T-helper 2 cell treated with Interferon-gamma antibody and Interleukin-4, amounts not matched to agents 100 ng/mL and 5 ng/mL, for 36 hours (primary cell): Measurements from ENCODE around the gene RBBP7. TPM values are rescaled to one million over a fixed set of nuclear protein-coding genes. Genes with fewer than 3 reads are reported as not detected.

Experiments used
- intact Hi-C: fragments of 100-400 bp; cut with micrococcal nuclease; formaldehyde crosslinking; loops from one replicate; pipeline ENCODE4 v1.15.1; 2023
- total RNA-seq: library from RNA; stranded (reverse); gene quantifications from 2 replicates; pipeline ENCODE4 v1.2.3, GENCODE V29; 2022

Gene RBBP7
- 140 and 151 TPM in 2 replicates for total RNA-seq

GRCh38 chrX:16870095-16870861 is at the start of gene RBBP7:
Gene RBBP7, minus strand, starts transcription at chrX:16870362. Its CDS starts 309 bp downstream, at chrX:16870053.
- intact Hi-C loops, result loop anchor here (1.0 to 5.0 kb wide), 6 partner anchors 12 to 1998 kb away; partner anchors contain the start of genes FANCB, MOSPD2, SCML1 and SYAP1

GRCh38 chrX:16918979-16919378 is 48.8 kb upstream of the RBBP7 start:
- intact Hi-C loops, result no loop called here

DNA sequence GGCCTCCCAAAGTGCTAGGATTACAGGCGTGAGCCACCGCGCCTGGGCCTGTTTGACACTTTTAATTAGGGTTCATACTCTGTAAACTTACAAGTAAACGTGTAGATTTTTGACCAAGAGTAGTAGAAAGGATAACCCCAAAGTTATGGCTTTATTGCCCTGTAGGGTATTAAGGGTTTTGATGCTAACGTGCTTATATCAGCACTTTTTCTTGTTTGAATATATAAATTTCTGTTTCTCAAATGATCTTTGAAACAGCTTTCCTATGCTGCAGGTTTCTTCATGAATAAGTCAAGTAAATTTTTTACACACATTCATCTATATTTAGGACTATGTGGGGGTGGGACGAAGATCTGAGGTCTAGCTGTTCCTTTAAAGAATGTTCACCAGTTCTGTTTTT is 47.0 kb upstream of the RBBP7 start:
- intact Hi-C loops, result no loop called here

GRCh38 chrX:16916561-16916960 is 46.4 kb upstream of the RBBP7 start:
- intact Hi-C loops, result no loop called here

- intact Hi-C loops, result no loop called here
Observed at GRCh38 chrX:16914058-16914457, 43.9 kb upstream of the RBBP7 start.

GRCh38 chrX:16910376-16910775 is 40.2 kb upstream of the RBBP7 start:
- intact Hi-C loops, result no loop called here

DNA sequence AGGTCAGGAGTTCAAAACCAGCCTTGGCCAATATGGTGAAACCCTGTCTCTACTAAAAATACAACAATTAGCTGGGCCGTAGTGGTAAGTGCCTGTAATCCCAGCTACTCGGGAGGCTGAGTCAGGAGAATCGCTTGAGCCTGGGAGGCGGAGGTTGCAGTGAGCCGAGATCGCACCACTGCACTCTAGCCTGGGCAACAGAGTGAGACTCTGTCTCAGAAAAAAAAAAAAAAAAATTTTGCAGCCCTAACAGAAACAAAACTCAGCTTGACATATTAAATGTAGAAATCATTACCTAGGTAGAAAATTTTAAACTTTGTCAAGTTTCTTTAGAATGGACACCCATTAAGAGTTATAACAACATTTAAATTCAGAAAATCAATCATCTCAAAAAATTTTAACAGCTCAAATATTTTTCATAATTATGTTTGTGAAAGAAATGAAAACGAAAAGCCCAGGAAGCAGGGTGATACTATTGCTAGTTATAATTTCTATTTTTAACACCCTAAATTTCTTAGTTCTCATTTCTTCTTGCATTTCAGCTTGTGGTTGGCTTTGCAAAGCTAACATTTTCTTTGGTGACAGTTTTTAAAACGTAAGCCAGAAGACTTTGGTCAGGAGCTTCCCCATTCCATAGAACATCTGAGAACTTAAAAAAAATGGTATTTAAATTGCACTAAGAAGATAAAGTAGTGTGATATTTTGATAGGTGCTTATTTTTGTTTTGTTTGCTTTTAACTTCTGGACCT is 33.3 kb upstream of the RBBP7 start:
- intact Hi-C loops, result no loop called here

DNA sequence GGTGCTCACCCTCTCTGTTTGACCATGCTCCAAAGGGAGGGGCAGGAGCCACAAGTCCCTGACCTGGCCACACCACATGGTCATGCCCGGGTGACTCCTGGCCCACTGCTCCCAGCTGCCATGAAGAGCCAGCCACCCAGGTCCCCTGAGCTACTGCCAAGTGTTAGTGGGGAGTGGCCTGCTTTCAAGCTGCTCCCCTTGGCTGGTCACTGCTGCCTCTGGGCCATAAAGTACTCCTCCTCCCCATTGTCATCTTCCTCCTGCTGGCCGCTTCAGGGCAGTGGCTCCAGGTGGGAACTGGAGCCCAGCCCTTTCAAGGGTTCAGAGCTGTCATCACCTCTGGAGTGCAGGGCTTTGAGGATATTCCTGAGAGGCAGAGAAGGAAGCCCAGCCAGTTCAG is 27.3 kb upstream of the RBBP7 start:
- intact Hi-C loops, result no loop called here

GRCh38 chrX:16892504-16893362 is 22.6 kb upstream of the RBBP7 start:
- intact Hi-C loops, result loop anchor here (2.0 to 5.0 kb wide), 2 partner anchors 55 to 66 kb away; partner anchors contain the start of gene REPS2

GRCh38 chrX:16885628-16886027 is 15.5 kb upstream of the RBBP7 start:
- intact Hi-C loops, result no loop called here

DNA sequence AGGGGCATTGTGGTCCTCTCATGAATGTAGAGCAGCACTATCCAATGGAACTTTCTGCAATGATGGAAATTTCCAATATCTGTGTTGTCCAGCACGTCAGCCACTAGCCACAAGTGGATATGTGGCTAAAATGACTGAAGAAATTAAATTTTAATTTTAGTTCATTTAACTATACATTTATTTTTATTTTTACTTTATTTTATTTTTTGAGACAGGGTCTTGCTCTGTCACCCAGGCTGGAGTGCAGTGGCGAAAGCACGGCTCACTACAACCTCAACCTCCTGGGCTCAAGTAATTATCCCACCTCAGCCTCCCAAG is 13.3 kb upstream of the RBBP7 start:
- intact Hi-C loops, result loop anchor here (2.0 to 5.0 kb wide), 2 partner anchors 56 to 163 kb away; no protein-coding TSS in a partner anchor

DNA sequence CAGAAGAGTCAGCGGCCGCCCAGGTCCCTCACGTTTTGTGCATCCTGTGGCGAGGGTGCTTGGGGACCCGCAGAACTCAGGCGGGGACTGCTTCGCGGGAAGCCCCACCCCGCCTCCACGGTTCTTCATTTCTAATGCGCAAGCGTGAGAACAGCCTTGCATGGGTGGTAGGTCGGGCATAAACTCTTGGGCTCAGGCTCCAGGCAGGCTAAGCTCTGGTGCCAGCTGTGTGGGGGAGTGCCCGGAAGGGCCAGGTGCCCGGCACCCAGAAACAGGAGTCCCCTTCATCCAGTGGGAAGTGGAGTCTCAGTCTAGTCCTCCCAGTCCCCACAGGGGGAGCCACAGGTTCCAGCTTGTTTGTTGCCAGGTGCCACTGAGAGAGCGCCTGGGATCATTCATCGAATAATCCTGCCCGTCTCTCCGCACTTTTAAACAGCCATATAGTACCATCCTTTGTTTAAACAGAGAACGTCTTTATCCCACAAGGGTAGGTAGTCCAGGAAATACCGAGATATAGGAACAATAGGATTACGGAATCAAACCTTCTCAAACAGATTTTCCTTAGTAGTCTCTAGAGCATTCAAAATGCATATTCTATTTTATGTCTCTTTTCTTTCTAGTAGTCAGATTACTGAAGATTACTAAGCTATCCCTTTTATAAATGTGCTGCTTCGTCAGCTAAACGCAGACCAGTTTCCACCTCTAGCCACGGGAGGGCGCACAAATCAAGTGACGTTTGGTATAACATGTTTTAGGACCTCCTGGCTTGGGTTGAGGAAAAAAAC is 12.7 kb upstream of the RBBP7 start:
- intact Hi-C loops, result loop anchor here (1.0 to 5.0 kb wide), 3 partner anchors 13 to 164 kb away; partner anchors contain the start of gene RBBP7

- intact Hi-C loops, result loop anchor here (1.0 to 5.0 kb wide), 3 partner anchors 12 to 165 kb away; partner anchors contain the start of gene RBBP7
Observed at GRCh38 chrX:16882169-16882568, 12.0 kb upstream of the RBBP7 start.

- intact Hi-C loops, result no loop called here
Observed at GRCh38 chrX:16876696-16877095, 6.5 kb upstream of the RBBP7 start.

DNA sequence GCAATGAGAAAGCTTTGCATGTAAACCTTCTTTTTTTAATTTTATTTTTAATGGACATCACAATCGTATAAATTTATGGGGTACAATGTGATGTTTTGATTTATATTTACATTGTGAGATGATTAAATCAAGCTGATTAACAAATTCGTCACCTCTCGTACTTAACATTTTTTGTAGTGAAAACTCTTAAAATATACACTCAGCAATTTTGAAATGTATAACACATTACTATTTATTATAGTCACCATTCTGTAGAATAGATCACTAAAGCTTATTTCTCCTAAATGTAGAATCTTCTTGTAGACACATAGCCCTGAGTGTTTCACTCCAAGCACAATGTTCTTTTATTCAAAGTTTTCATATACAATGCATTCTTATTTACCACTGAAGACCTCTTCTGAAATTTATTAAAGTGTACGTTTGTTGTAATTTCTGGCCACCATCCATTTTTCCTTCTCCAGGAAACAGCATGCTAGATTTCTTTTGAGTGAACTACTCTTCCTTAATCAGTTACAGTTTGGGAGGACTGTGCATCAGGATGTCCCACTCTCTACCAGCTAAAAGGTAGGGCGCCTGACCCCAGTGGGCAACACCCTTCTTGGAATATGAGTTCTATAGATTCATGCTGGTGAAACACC is 4.4 kb upstream of the RBBP7 start:
- intact Hi-C loops, result loop anchor here (5.0 kb wide), 2 partner anchors 863 to 2002 kb away; partner anchors contain the start of genes FANCB, MOSPD2 and SCML1

GRCh38 chrX:16873106-16873505 is 2.9 kb upstream of the RBBP7 start:
- intact Hi-C loops, result loop anchor here (5.0 kb wide), 2 partner anchors 864 to 2001 kb away; partner anchors contain the start of genes FANCB, MOSPD2 and SCML1

GRCh38 chrX:16870862-16871815 is 977 bp upstream of the RBBP7 start:
- intact Hi-C loops, result loop anchor here (1.0 to 5.0 kb wide), 6 partner anchors 11 to 1999 kb away; partner anchors contain the start of genes FANCB, MOSPD2, SCML1 and SYAP1

- intact Hi-C loops, result loop anchor here (1.0 to 10.0 kb wide), 8 partner anchors 13 to 1997 kb away; partner anchors contain the start of genes FANCB, MOSPD2, PIGA and SCML1
Observed at GRCh38 chrX:16869393-16870094, 618 bp downstream of the RBBP7 start.
